Thoracic aorta (tissue), 2 donors: Measurements from ENCODE around the gene RGS14. TPM values are rescaled to one million over a fixed set of nuclear protein-coding genes. Genes with fewer than 3 reads are reported as not detected.
"Not testable (repeated sequence)": the region's sequence is repeated elsewhere in the genome, so short reads cannot be mapped to it uniquely, and the experiment has no call there.

Source experiments
- ATAC-seq: fragments of 150-250 bp; one replicate; pipeline ENCODE4 v1.8.0; 2017; ENCODE audit warnings: low read depth; ENCODE audit not compliant: insufficient number of reproducible peaks, low FRiP score
- DNase-seq: peaks from one replicate; pipeline ENCODE4 v3.0.0-alpha.2; 2020; ENCODE audit warnings: low spot score
- H3K27ac ChIP-seq, 2 donors: fragments of 200-600 bp; sonication (generic); 1 replicate in 1 of 2; 2 replicates in 1 of 2; pipeline ENCODE4 v1.5.1; 2016; ENCODE audit warnings: mild to moderate bottlenecking in 2 of 2, moderate library complexity in 2 of 2
- H3K27me3 ChIP-seq: fragments of 200-600 bp; sonication (generic); replicated peaks from 2 replicates; pipeline ENCODE4 v1.6.0; 2016; ENCODE audit warnings: mild to moderate bottlenecking; ENCODE audit not compliant: insufficient read depth
- H3K36me3 ChIP-seq: fragments of 200-600 bp; sonication (generic); one replicate; pipeline ENCODE4 v1.5.1; 2016
- H3K4me1 ChIP-seq, 2 donors: fragments of 200-600 bp; sonication (generic); 1 replicate in 1 of 2; 2 replicates in 1 of 2; pipeline versions ENCODE4 v1.5.1 to v1.6.0; 2016; ENCODE audit warnings: low read depth in 2 of 2, mild to moderate bottlenecking in 1 of 2; ENCODE audit not compliant: control insufficient read depth in 1 of 2
- H3K4me3 ChIP-seq: fragments of 200-600 bp; sonication (generic); 2 replicates; pipeline ENCODE4 v1.5.1; 2016; ENCODE audit warnings: mild to moderate bottlenecking
- H3K9me3 ChIP-seq: fragments of 200-600 bp; sonication (generic); 2 replicates; pipeline ENCODE4 v1.5.1; 2016
- total RNA-seq, 2 donors: library from RNA; depleted of rRNA; stranded (reverse); fragments of >200 nt; gene quantifications; one replicate each; pipeline versions ENCODE4 v1.1.0 to v1.2.3, GENCODE V29; 2016
- TF ChIP-seq, protein P1 (sequence below): fragments of 200-600 bp; sonication (generic); IDR thresholded peaks from one replicate; pipeline ENCODE4 v1.5.1; 2019; ENCODE audit warnings: antibody characterized with exemption

Gene RGS14
- total RNA-seq, 2 donors from 2014 or later: 4.9 to 12.6 TPM

DNA sequence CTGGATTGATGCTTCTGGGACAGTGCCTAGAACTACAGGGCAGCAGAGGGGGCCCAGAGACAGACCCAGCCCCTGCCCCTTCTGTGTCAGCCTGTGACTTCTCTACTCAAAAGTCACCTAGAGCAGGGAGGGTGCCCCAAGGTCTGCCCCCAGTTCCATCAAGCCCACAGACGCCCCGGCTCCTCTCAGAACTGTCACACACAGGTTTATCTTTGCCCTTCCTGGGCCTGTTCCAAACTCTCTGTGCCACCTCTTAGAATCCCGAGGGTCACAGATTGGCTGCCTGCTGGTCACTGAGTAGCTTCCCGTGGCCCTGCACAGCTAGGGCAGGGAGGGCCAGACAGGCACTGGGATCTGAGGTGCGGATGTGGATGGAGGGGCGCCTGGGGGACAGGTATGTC is 1.7 kb downstream of the RGS14 start:
- TF ChIP-seq, protein P1, sequence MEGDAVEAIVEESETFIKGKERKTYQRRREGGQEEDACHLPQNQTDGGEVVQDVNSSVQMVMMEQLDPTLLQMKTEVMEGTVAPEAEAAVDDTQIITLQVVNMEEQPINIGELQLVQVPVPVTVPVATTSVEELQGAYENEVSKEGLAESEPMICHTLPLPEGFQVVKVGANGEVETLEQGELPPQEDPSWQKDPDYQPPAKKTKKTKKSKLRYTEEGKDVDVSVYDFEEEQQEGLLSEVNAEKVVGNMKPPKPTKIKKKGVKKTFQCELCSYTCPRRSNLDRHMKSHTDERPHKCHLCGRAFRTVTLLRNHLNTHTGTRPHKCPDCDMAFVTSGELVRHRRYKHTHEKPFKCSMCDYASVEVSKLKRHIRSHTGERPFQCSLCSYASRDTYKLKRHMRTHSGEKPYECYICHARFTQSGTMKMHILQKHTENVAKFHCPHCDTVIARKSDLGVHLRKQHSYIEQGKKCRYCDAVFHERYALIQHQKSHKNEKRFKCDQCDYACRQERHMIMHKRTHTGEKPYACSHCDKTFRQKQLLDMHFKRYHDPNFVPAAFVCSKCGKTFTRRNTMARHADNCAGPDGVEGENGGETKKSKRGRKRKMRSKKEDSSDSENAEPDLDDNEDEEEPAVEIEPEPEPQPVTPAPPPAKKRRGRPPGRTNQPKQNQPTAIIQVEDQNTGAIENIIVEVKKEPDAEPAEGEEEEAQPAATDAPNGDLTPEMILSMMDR: no peak

DNA sequence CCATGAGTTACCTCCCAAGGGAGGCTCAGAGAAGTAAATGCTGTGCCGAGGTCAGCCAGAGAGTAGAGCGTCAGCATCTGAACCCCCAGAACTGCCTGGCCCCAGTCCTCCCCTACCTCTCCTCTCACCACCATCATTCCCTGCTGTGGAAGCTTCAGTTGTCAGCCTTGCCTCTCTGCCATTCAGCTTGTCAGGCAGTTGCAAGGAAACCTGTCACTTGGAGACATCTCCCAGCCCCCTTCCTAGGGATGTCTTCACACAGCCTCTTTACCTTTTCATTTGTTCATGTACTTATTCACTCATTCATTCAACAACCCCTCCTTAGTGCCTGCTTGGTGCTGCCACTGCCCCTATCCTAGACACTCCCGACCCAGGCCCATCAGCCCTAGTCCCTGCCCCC is 2.1 kb downstream of the RGS14 start:
- Histone ChIP-seq H3K4me3 (no peak overlapping the region), H3K36me3 (no peaks in the 10 kb centered on the region), H3K27me3 (no peaks in the 10 kb centered on the region), H3K4me1 (peaks cover 9 to 12% of the 10 kb centered on the region in 2 donors), H3K27ac (no peak overlapping the region), H3K9me3 (no peaks in the 10 kb centered on the region)
- DNase-seq (no peak), ATAC-seq (no peak)
- TF ChIP-seq, protein P1: no peak

More for the DNA sequence above, 1.7 kb downstream of the RGS14 start:
- ATAC-seq (no peak), DNase-seq (no peak)
- H3K27ac ChIP-seq: no peak overlapping the region
- H3K4me3 ChIP-seq: no peak overlapping the region
- H3K27me3 ChIP-seq: no peaks in the 10 kb centered on the region
- no peaks in the 10 kb centered on the region for H3K9me3 ChIP-seq
- H3K36me3 ChIP-seq: no peaks in the 10 kb centered on the region
- H3K4me1 ChIP-seq: peaks cover 9 to 12% of the 10 kb centered on the region in 2 donors

DNA sequence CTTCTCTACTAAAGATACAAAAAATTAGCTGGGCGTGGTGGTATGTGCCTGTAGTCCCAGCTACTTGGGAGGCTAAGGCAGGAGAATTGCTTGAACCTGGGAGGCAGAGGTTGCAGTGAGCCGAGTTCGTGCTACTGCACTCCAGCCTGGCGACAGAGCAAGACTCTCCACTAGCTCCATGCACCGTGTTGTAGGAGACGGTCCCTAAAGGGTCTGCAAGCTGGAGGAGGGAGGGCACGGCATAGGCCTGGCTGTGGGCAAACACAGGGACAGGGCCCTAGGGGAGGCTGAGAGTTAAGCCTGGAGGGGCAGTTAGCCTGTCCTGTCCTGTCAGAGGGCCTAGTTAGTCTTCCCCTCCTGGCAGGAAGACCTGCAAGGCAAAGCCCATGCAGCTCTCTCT is 3.0 kb downstream of the RGS14 start:
- not testable (repeated sequence) for H3K9me3 ChIP-seq, DNase-seq, H3K4me3 ChIP-seq, ATAC-seq, H3K36me3 ChIP-seq, H3K27me3 ChIP-seq, H3K27ac ChIP-seq
- peaks cover 9 to 12% of the 10 kb centered on the region in 2 donors for H3K4me1 ChIP-seq

DNA sequence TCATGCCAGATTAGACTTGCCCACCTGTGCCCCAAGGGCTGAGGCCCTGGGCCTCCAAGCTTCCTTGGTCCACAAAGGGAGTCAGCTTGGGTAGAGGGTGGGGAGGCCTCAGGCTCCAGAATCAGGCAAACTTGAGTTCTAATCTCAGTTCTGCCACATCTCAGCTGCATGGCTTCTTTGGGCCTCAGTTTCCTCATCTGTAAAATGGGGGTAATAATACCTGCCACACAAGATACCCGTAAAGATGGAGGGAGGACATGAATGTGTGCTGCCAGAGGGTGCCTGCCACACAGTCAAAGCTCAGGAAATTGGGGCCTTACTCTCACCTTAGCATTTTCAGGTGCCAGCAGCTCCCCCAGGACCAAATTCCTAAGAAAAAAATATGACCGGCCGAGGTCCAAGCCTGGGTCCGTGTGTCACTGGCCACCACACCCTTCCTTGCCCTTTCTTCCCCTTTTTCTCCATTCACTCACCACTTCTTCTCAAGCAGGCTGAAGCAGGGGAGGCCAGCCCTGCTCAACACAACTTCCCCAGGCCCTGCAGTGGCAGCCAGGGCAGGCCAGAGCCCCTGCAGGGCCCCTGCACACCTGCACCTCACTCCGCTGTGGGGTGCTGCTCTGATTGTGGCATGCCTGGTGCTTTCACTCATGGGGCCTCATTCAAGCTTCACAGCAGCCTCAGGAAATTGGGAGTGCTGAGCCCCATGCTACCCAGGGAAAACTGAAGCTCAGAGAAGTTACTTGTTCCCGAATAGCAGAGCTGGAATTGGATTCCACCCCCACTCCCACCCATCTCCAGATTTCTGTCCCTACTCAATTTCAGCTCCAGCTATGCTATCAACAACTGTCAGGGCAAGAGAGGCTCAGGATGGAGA is 3.9 kb downstream of the RGS14 start:
- H3K4me1 ChIP-seq: peaks cover 9 to 19% of the 10 kb centered on the region in 2 donors
- no peak for ATAC-seq
- H3K36me3 ChIP-seq: no peaks in the 10 kb centered on the region
- DNase-seq: no peak
- H3K9me3 ChIP-seq: no peaks in the 10 kb centered on the region
- H3K4me3 ChIP-seq: no peak overlapping the region
- H3K27ac ChIP-seq: no peak overlapping the region
- TF ChIP-seq, protein P1: no peak
- H3K27me3 ChIP-seq: no peaks in the 10 kb centered on the region

DNA sequence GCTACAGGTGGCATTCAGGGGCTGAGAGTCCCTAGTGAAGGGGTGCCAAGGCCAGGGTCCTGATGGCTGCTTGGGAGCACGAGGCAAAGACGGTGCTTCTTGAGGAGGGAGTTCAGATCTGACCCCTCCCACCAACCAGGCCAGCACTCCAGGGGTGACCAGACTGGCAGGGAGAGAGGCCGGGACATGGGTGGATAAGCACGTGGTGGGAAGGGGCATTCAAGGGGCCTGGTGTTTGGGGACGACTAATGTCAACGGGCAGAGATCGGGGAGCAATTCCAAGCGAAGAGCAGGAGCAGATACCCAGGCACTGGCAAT is 4.5 kb downstream of the RGS14 start:
- TF ChIP-seq, protein P1: no peak
- Histone ChIP-seq H3K4me1 (peaks cover 9 to 22% of the 10 kb centered on the region in 2 donors), H3K27me3 (no peaks in the 10 kb centered on the region), H3K4me3 (no peak overlapping the region), H3K9me3 (no peaks in the 10 kb centered on the region), H3K27ac (no peak overlapping the region), H3K36me3 (no peaks in the 10 kb centered on the region)
- no peak for ATAC-seq
- no peak for DNase-seq
